Testis (tissue), 2 donors: ENCODE measurements around the gene TUT7.

Source experiments
- POLR2A ChIP-seq: fragments of 450-650 bp; IDR thresholded peaks from one replicate; pipeline ENCODE4 v1.6.1; 2017; ENCODE audit warnings: antibody characterized with exemption, mild to moderate bottlenecking, moderate library complexity
- TF ChIP-seq, protein P1 (sequence below), 3 experiments: fragments of 450-650 bp in 2 of 3; fragments of 200-600 bp in 1 of 3; sonication (generic) in 1 of 3; IDR thresholded peaks; one replicate each; pipeline ENCODE4 v1.5.1; 2016 to 2019; ENCODE audit warnings: antibody characterized with exemption in 3 of 3, mild to moderate bottlenecking in 2 of 3, moderate library complexity in 1 of 3

DNA sequence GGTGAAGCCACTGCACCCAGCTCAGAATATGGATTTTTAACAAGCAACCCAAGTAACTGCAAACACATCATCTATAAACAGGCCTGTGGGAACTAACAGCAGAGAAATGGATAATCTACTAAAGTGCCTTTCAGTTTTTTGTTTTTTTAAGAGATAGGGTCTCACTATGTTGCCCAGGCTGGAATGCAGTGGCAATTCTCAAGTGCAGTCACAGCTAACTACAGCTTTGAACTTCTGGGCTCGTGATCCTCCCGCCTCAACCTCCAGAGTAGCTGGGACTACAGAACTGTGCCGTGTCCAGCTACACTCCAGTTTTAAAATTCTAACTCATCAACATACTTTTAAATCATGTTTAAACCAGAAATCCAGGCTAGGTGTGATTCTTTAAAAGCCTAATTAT is 11.9 kb downstream of the TUT7 start:
- no peak for TF ChIP-seq POLR2A
- TF ChIP-seq, protein P1, sequence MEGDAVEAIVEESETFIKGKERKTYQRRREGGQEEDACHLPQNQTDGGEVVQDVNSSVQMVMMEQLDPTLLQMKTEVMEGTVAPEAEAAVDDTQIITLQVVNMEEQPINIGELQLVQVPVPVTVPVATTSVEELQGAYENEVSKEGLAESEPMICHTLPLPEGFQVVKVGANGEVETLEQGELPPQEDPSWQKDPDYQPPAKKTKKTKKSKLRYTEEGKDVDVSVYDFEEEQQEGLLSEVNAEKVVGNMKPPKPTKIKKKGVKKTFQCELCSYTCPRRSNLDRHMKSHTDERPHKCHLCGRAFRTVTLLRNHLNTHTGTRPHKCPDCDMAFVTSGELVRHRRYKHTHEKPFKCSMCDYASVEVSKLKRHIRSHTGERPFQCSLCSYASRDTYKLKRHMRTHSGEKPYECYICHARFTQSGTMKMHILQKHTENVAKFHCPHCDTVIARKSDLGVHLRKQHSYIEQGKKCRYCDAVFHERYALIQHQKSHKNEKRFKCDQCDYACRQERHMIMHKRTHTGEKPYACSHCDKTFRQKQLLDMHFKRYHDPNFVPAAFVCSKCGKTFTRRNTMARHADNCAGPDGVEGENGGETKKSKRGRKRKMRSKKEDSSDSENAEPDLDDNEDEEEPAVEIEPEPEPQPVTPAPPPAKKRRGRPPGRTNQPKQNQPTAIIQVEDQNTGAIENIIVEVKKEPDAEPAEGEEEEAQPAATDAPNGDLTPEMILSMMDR (IDR thresholded peaks at IDR 0.05): no peak
